ENCODE data around the gene ST3GAL2. TPM values are rescaled to one million over a fixed set of nuclear protein-coding genes. Genes with fewer than 3 reads are reported as not detected.
A peak's percentile ranks its signal among the peaks of the same experiment; 100 is the strongest.

Gene ST3GAL2
- total and polyA plus RNA-seq, 9 of the 15 experiments (the other 6 are each of a cell fraction or from before 2014, with no cell fraction given) = 1.5 to 108 (median 34.3) TPM

- TF ChIP-seq TSHZ1 (CRISPR knock-in tag; IDR thresholded peaks at IDR 0.05) (no peak), TOE1 (IDR thresholded peaks at IDR 0.05; ENCODE audit: borderline replicate concordance) (peak; percentile 80), TOE1 (CRISPR knock-in tag; IDR thresholded peaks at IDR 0.05; ENCODE audit: borderline replicate concordance, low read depth) (no peak), PKNOX1 (IDR thresholded peaks at IDR 0.05) (peak; percentile 93), NR4A1 (CRISPR knock-in tag; IDR thresholded peaks at IDR 0.05) (no peak), NR4A1 (tag; IDR thresholded peaks at IDR 0.05) (peak; percentile 81), ELK1 (CRISPR knock-in tag; IDR thresholded peaks at IDR 0.05) (no peak), TBP (optimal IDR thresholded peaks at IDR 0.05; ENCODE audit: low read depth, low read length) (peak; percentile 10), HDAC2 (IDR thresholded peaks at IDR 0.05) (peak; percentile 97), BMI1 (IDR thresholded peaks at IDR 0.05; ENCODE audit: low read length) (no peak), MYBL2 (IDR thresholded peaks at IDR 0.05; ENCODE audit: low read depth) (no peak; the same call in 1 of the 2 replicates), MYBL2 (CRISPR knock-in tag; IDR thresholded peaks at IDR 0.05; ENCODE audit: borderline replicate concordance) (no peak), ETS1 (conservative IDR thresholded peaks at IDR 0.05; ENCODE audit: control insufficient read depth, low read depth, low read length) (peak; percentile 98), ZNF449 (CRISPR knock-in tag; IDR thresholded peaks at IDR 0.05) (no peak), BCL6 (CRISPR knock-in tag; IDR thresholded peaks at IDR 0.05) (0 out of 2 replicates have a peak, but pooled peaks have one; percentile 40), KLF6 (CRISPR knock-in tag; IDR thresholded peaks at IDR 0.05; ENCODE audit: borderline replicate concordance) (peak; percentile 13; the same call in 1 of the 2 replicates), SLC30A9 (CRISPR knock-in tag; IDR thresholded peaks at IDR 0.05) (no peak), C11orf30 (IDR thresholded peaks at IDR 0.05; ENCODE audit: low read depth) (no peak)
Observed at GRCh38 chr16:70428178-70428998, 10.5 kb downstream of the ST3GAL2 start (continued).

Measured in K562 (cell line).